ENCODE results near the gene RESF1. TPM values are rescaled to one million over a fixed set of nuclear protein-coding genes. Genes with fewer than 3 reads are reported as not detected.

The RESF1 gene
- total and polyA plus RNA-seq, 2 experiments from 2014 or later, result 134 to 313 TPM

DNA sequence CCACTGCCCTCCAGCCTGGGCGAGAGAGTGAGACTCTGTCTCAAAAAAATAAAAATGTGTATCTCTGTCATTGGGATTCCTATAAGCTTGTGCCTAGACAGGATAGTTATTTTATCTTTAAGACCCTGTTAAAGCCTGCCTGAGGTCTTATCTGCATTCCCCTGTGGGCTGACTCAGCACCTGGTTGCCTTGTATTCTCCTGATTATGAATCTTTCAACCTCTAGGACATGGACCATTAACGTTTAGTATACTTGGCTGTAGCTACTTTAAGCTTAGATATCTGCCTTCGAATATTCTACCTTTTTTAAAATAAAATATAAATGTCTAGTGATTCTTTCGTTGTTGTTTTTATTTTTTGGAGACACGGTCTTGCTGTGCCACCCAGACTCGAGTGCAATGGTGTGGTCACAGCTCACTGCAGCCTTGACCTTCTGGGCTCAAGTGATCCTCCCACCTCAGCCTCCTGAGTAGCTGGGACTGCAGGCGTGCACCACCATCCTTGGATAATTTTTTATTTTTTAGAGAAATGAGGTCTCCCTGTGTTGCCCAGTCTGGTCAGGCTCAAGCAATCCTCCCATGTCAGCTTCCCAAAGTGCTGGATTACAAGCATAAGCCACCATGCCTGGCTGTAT is 41.3 kb downstream of the RESF1 start:
- DNase-seq (ENCODE audit: low spot score), result no peak
- Histone ChIP-seq H3K27ac (ENCODE audit: low read depth) (no peak overlapping the region), H3F3A (replicated peaks; ENCODE audit: low read depth) (peaks cover 23% of the 10 kb centered on the region), H3K4me3 (no peak overlapping the region), H4K20me1 (replicated peaks; ENCODE audit: insufficient read depth) (no peaks in the 10 kb centered on the region; the same call in 1 of the 2 replicates), H3K27me3 (ENCODE audit: insufficient read depth) (no peaks in the 10 kb centered on the region), H3K79me2 (replicated peaks; ENCODE audit: insufficient read depth) (no peaks in the 10 kb centered on the region; the same call in 1 of the 2 replicates), H3K4me1 (ENCODE audit: insufficient read depth) (no peaks in the 10 kb centered on the region), H3K4me2 (no peak overlapping the region), H3K36me3 (ENCODE audit: insufficient read depth) (peaks cover 42% of the 10 kb centered on the region), H3K9me2 (ENCODE audit: insufficient read depth) (no peaks in the 10 kb centered on the region), H2AFZ (no peak overlapping the region)
- ATAC-seq, result no peak
- TF ChIP-seq, protein P1, sequence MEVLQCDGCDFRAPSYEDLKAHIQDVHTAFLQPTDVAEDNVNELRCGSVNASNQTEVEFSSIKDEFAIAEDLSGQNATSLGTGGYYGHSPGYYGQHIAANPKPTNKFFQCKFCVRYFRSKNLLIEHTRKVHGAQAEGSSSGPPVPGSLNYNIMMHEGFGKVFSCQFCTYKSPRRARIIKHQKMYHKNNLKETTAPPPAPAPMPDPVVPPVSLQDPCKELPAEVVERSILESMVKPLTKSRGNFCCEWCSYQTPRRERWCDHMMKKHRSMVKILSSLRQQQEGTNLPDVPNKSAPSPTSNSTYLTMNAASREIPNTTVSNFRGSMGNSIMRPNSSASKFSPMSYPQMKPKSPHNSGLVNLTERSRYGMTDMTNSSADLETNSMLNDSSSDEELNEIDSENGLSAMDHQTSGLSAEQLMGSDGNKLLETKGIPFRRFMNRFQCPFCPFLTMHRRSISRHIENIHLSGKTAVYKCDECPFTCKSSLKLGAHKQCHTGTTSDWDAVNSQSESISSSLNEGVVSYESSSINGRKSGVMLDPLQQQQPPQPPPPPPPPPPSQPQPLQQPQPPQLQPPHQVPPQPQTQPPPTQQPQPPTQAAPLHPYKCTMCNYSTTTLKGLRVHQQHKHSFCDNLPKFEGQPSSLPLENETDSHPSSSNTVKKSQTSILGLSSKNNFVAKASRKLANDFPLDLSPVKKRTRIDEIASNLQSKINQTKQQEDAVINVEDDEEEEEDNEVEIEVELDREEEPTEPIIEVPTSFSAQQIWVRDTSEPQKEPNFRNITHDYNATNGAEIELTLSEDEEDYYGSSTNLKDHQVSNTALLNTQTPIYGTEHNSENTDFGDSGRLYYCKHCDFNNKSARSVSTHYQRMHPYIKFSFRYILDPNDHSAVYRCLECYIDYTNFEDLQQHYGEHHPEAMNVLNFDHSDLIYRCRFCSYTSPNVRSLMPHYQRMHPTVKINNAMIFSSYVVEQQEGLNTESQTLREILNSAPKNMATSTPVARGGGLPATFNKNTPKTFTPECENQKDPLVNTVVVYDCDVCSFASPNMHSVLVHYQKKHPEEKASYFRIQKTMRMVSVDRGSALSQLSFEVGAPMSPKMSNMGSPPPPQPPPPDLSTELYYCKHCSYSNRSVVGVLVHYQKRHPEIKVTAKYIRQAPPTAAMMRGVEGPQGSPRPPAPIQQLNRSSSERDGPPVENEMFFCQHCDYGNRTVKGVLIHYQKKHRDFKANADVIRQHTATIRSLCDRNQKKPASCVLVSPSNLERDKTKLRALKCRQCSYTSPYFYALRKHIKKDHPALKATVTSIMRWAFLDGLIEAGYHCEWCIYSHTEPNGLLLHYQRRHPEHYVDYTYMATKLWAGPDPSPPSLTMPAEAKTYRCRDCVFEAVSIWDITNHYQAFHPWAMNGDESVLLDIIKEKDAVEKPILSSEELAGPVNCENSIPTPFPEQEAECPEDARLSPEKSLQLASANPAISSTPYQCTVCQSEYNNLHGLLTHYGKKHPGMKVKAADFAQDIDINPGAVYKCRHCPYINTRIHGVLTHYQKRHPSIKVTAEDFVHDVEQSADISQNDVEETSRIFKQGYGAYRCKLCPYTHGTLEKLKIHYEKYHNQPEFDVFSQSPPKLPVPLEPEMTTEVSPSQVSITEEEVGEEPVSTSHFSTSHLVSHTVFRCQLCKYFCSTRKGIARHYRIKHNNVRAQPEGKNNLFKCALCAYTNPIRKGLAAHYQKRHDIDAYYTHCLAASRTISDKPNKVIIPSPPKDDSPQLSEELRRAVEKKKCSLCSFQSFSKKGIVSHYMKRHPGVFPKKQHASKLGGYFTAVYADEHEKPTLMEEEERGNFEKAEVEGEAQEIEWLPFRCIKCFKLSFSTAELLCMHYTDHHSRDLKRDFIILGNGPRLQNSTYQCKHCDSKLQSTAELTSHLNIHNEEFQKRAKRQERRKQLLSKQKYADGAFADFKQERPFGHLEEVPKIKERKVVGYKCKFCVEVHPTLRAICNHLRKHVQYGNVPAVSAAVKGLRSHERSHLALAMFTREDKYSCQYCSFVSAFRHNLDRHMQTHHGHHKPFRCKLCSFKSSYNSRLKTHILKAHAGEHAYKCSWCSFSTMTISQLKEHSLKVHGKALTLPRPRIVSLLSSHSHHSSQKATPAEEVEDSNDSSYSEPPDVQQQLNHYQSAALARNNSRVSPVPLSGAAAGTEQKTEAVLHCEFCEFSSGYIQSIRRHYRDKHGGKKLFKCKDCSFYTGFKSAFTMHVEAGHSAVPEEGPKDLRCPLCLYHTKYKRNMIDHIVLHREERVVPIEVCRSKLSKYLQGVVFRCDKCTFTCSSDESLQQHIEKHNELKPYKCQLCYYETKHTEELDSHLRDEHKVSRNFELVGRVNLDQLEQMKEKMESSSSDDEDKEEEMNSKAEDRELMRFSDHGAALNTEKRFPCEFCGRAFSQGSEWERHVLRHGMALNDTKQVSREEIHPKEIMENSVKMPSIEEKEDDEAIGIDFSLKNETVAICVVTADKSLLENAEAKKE (CRISPR knock-in tag; IDR thresholded peaks at IDR 0.05), result no peak
- TF ChIP-seq, protein P2, sequence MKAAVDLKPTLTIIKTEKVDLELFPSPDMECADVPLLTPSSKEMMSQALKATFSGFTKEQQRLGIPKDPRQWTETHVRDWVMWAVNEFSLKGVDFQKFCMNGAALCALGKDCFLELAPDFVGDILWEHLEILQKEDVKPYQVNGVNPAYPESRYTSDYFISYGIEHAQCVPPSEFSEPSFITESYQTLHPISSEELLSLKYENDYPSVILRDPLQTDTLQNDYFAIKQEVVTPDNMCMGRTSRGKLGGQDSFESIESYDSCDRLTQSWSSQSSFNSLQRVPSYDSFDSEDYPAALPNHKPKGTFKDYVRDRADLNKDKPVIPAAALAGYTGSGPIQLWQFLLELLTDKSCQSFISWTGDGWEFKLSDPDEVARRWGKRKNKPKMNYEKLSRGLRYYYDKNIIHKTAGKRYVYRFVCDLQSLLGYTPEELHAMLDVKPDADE (IDR thresholded peaks at IDR 0.05), result no peak
- TF ChIP-seq ZNF331 (CRISPR knock-in tag; IDR thresholded peaks at IDR 0.05; ENCODE audit: low read depth) (no peak), JUNB (IDR thresholded peaks at IDR 0.05; ENCODE audit: unreplicated experiment) (no peak), EZH2phosphoT487 (IDR thresholded peaks at IDR 0.05; ENCODE audit: unreplicated experiment) (no peak), CREB1 (CRISPR knock-in tag; IDR thresholded peaks at IDR 0.05; ENCODE audit: low read depth) (no peak), STAT1 (IDR thresholded peaks at IDR 0.05; ENCODE audit: unreplicated experiment) (no peak), EZH2 (IDR thresholded peaks at IDR 0.05; ENCODE audit: low read depth, unreplicated experiment) (no peak), POLR2AphosphoS5 (IDR thresholded peaks at IDR 0.05; ENCODE audit: low read depth) (no peak), ZNF114 (CRISPR knock-in tag; IDR thresholded peaks at IDR 0.05) (no peak), NANOG (IDR thresholded peaks at IDR 0.05; ENCODE audit: borderline replicate concordance) (no peak)
- TF ChIP-seq, protein P3, sequence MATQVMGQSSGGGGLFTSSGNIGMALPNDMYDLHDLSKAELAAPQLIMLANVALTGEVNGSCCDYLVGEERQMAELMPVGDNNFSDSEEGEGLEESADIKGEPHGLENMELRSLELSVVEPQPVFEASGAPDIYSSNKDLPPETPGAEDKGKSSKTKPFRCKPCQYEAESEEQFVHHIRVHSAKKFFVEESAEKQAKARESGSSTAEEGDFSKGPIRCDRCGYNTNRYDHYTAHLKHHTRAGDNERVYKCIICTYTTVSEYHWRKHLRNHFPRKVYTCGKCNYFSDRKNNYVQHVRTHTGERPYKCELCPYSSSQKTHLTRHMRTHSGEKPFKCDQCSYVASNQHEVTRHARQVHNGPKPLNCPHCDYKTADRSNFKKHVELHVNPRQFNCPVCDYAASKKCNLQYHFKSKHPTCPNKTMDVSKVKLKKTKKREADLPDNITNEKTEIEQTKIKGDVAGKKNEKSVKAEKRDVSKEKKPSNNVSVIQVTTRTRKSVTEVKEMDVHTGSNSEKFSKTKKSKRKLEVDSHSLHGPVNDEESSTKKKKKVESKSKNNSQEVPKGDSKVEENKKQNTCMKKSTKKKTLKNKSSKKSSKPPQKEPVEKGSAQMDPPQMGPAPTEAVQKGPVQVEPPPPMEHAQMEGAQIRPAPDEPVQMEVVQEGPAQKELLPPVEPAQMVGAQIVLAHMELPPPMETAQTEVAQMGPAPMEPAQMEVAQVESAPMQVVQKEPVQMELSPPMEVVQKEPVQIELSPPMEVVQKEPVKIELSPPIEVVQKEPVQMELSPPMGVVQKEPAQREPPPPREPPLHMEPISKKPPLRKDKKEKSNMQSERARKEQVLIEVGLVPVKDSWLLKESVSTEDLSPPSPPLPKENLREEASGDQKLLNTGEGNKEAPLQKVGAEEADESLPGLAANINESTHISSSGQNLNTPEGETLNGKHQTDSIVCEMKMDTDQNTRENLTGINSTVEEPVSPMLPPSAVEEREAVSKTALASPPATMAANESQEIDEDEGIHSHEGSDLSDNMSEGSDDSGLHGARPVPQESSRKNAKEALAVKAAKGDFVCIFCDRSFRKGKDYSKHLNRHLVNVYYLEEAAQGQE (IDR thresholded peaks at IDR 0.05; ENCODE audit: unreplicated experiment), result no peak
- no peak overlapping the region for H3K4me3 Mint-ChIP-seq
- H3K27me3 Mint-ChIP-seq (ENCODE audit: insufficient read depth, low read depth, poor library complexity), result no peaks in the 10 kb centered on the region
- peaks cover 3% of the 10 kb centered on the region; the same call in 1 of the 3 replicates for H3K9me3 Mint-ChIP-seq
- no peaks in the 10 kb centered on the region for H3K4me1 Mint-ChIP-seq
- peaks cover 63% of the 10 kb centered on the region for H3K36me3 Mint-ChIP-seq (ENCODE audit: low read depth)
- H3K27ac Mint-ChIP-seq, result no peak overlapping the region

Data from GM23338 (cell line).